Measurements from ENCODE around the gene PDRG1.
"Not testable (repeated sequence)": the region's sequence is repeated elsewhere in the genome, so short reads cannot be mapped to it uniquely, and the experiment has no call there.

The PDRG1 gene

DNA sequence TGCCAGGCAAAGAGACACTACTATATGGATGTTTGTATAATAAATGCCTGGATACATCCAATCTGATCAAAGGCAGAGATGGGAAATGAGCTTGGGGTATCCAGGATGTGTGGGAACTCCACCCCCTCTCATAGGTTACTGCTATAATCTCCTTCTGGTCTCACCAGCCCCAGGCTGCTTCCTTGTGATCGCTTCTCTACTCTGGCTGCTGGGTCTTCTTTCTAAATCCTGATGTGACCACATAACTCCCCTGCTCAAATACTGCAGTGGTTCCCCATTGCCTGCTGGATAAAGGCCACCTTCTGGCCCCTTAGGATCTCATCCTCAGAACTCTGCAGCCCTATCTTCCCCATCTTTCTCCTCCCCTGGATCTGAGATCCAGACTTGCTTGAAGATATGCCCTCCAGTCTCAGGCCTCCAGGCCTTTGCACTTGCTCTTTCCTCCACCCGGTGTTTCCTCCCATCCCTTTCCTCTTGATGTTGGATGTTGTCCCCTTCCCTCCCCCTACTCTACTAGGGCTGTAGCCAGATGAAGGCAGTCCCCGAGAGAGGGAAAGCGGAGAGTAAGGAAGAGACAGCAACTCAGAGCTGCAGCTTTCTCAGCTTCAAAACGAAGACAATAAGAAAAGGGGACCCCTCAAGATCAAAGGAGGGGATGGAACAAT, 15.3 kb upstream of the PDRG1 start:
- DNase-seq (ENCODE audit: low read depth): no peak

GRCh38 chr20:31963889-31964288, 12.0 kb upstream of the PDRG1 start:
- DNase-seq (ENCODE audit: low read depth): no peak

- DNase-seq (ENCODE audit: low read depth): no peak
These were observed 10.9 kb upstream of the PDRG1 start for GRCh38 chr20:31962761-31963160.

GRCh38 chr20:31956556-31957526, 5.0 kb upstream of the PDRG1 start:
- no peak for DNase-seq (ENCODE audit: low read depth)

DNA sequence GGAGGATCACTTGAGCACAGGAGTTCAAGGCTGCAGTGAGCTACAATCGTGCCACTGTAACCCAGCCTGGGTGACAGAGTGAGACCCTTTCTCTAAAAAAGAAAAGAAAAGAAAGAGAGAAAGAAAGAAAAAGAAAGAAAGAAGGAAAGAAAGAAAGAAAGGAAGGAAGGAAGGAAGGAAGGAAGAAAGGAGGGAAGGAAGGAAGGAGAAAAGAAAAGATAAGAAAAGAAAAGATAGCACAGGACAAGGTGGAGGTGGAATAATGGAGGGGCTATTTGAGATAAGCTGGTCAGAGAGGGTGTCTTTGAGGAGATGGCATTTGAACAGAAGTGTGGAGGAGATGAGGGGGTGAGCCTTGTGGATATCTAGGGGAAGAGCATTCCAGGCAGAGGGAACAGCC, 2.7 kb upstream of the PDRG1 start:
- DNase-seq (ENCODE audit: low read depth): no peak

DNA sequence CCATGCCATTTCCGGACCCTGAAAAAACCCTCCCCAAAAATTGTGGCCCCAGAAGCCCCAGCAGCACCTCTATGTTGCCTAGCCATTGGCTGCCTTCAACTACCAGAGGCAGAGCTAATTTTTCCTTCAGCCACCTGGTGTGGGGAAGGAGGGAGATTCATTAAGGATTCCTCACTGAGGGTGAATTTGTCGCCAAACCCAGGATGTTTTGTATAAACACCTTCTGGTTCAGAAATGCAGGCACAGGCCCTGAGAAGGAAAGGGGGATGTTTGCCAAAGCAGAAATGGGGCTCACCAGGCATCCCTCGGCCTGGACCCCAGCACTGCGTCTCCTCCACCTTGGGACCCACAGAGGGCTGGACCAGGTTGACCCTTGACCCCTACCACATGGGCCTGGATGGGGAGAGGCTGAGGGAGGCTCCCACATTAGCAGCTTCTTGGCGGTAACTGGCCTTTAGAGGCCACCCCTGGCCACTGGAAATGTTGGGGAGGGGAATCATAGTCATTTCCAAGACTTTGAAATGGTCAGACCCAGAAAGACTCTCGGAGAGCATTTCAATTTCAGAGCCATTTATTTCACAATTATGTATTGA, 1.8 kb upstream of the PDRG1 start:
- no peak for DNase-seq (ENCODE audit: low read depth)

DNA sequence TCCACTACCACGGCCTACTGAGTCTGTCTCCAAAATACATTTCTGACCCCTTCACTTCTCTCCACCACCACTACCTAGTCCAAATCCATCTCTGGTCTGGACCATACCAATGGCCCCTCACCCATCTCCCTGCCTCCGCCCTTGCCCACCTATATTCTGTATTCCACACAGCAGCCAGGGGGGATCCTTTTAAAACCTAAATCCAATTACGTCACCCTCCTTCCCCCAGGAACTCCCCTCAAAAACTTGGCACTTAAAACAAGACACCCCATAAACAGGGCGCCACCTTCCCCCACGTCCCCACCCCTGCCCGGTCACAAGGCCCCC, 680 bp downstream of the PDRG1 start:
- DNase-seq (ENCODE audit: low read depth): no peak

DNA sequence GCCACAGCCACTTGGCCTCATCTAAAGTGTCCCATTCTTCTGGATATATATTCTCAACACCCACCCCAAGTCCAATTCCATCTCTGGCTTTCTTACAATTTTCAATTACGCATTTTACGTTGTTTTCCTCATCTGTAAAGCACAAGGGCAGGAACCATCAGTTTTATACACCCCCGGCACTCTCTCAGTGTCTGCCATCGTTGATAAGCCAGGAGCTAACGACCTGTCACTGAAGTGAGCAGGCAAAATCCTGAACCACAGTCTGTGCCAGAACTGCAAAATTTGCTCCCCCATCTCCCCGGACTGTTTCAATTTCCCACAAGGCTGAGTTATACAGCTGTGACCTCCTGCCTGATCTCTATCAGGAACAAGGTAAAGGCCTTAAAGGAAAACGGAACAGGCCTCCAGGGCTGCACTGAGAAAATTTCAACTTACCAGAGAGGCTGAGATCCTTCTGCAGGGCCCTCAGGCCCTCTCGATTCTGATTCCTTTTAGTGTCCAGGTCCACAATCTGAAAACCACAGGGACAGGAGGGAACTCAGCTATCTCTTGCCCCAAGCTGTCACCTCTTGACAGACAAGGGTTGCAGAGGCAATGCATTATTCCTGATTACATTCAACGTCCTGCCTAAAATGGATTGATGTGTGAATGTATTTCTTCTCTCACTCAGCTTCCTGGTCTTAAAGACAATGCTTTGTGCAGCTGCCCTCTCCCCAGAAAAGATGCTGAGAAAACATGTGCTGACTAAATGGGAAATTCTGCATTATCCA, 1.8 kb downstream of the PDRG1 start:
- DNase-seq (ENCODE audit: low read depth): no peak

DNA sequence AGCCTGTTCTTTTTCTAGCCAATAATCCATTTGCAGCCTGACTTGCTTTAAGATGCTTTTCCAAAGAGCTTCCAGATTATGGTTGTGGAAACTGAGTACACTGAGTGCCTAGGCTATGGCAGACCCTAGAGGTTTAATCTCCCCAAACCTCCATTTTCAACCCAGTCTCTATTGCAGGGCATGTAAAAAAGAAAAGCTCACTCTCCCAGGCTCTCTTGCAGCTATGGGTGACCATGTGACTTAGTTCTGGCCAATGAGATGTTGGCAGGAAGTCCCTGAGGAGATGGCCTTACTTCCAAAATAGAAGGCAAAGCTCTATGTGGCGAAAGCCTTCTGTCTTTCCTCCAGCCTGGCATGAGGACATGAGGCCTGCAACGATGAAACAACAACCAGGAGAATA, 3.8 kb downstream of the PDRG1 start:
- no peak for DNase-seq (ENCODE audit: low read depth)

DNA sequence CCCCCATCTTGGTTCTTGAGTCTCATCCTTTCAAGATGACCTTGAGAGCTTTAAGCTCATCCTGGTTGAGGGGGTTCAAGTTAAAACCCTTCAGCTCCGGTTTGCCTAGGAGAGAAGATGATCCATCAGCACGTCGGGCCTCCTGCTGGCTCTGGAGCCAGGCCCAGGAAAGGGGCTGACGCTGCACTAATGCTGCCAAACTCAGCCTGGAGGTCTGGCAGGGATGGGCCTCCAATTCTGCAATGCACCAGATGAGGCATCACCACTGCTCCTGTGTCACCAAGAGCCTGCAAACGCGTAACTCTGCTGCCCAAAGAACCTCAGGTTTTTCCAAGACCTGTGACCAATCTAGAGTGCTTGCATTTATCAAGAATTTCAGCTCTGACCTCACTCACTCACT, 6.1 kb downstream of the PDRG1 start:
- no peak for DNase-seq (ENCODE audit: low read depth)

DNA sequence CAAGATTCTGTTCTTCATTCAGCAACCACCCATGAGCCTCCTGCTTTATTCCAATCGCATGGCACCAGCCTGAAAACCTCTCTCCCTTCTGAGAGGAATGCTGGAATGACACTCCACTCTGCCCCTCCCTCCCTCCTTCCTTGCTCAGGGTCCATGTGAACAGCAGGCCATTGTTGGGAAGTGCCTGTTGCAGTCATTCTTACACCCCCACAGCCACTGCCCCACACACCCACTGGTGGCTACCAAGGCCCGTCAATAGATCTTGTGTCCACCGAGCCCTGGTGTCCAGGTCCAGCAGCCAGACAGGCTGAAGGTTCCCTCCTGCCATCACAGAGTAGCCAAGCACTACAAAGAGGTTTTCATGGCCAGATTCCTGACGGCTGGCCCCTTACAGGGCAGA, 6.5 kb downstream of the PDRG1 start:
- no peak for DNase-seq (ENCODE audit: low read depth)

DNA sequence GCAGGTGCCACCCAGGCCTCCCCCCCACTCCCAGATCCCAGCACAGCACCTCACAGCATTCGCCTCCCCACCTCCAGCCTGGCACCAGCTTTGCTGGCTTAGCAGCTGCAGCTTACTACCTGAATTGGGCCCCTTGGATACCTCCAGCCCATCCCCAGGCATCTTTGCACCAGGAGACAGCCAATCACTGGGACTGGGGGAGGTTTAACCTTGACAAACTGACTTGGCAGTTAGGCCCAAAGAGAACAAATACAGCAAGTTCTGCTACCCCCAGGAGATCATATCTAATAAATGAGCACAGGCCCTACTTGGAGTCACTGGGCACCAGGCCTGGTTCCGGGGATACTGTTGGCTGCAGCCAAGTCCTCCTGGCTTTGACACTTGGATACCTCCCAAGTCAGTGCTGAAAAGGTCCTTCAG, 8.8 kb downstream of the PDRG1 start:
- no peak for DNase-seq (ENCODE audit: low read depth)

DNA sequence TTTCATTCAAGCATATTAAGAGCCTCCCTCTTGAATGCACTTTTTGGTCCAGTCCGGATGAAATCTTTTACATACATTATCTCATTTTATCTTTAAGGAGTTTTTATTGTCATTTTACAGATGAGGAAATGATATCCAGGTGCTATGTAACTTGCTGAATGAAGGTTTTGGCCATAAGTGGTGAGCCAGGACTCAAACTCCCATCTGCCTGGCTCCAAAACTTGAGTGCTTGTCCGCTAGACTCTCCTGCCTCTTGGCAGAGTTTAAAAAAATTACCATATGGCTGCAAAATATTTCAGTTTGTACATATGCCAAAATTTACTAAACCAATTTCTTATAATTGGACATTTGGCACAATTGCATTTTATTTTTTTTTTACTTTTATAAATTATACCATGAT, 12.2 kb downstream of the PDRG1 start:
- no peak for DNase-seq (ENCODE audit: low read depth)

- no peak for DNase-seq (ENCODE audit: low read depth)
These were observed 14.0 kb downstream of the PDRG1 start for GRCh38 chr20:31937820-31938219.

GRCh38 chr20:31936420-31936819, 15.4 kb downstream of the PDRG1 start:
- DNase-seq (ENCODE audit: low read depth): no peak

- no peak for DNase-seq (ENCODE audit: low read depth)
These were observed 16.7 kb downstream of the PDRG1 start for GRCh38 chr20:31934968-31935764.

DNA sequence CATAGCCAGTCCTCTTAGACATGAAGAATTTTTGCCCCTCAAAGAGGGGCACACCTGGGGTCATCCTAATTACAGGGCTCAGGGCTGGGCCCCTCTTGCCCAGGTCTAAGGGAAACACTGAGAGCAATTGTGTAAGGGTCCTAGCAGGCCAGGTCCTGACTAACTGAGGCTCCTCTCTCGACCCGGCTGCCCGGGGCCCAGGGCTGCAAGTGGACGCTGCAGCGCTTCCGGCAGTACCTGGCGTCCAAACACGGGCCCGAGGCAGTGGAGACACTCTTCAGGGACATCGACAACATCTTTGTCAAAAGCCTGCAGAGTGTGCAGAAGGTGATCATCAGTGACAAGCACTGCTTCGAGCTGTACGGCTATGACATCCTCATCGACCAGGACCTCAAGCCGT, 17.4 kb downstream of the PDRG1 start:
- DNase-seq (ENCODE audit: low read depth): no peak

DNA sequence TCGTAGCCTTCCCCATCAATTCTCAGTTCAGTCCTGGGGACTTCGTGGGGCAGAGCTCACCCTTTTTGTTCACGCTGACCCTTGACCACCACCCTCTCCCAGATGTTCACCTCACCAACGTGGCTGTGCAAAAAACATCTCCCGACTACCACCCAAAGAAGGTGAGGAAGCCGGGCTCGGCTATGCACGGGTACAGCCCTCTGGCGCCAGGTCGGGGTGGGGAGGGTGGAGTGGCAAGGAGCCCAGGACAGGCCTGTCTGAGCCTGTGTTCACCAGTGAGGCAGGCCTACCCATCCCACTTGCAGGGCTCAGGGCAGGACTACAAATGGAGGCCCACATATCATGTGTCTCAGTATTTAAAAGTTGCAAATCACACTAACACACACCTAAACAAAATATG, 18.1 kb downstream of the PDRG1 start:
- no peak for DNase-seq (ENCODE audit: low read depth)

DNA sequence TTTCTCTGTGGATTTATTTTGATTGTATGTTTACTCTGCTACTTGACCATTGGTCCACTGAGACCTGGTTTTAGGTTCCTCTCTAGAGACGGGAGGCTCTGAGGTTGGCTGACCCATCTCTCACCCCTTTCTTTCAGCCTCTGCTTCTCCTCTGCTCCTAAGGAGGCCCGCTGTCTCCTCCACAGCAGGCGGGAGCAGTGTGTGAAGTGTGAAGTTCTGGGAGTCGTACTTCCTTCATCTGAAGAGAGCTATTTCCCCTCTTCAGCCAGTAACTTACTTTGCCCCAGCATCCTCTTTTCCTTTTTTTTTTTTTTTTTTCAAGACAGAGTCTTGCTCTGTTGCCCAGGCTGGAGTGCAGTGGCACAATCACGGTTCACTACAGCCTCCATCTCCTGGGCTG, 21.1 kb downstream of the PDRG1 start:
- no peak for DNase-seq (ENCODE audit: low read depth)

GRCh38 chr20:31929631-31930030, 22.2 kb downstream of the PDRG1 start:
- not testable (repeated sequence) for DNase-seq (ENCODE audit: low read depth)

DNA sequence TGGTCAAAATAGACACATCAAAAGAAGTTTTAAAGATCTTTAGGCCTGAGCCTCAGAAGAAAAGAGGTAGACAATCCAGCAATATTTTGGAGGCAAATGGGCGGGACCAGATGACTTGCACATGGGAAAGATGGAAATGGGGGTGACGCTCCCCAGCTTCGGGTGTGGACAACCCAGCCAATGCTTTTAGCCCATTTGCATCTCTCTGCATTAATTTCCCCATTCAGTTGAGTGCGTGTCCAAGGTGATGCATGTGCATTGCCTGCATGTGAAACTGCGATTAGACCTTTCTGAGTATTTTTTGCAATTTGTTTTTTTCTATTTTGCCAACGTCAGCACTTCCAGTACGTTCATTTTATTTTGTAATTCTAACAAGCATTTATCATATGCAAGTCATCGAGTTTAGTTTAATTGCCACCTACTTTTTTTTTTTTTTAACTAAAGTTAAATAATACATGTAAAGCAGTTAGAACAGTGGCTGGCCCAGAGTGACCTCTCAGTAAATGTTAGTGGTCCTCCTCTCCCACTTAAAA, 24.2 kb downstream of the PDRG1 start:
- DNase-seq (ENCODE audit: low read depth): no peak

All from activated T-cell treated with anti-CD3 and anti-CD28 coated beads for 24 hours (primary cell).